BE2C (cell line): ENCODE data around the gene OPN5.

Source experiments
- DNase-seq: peaks from one replicate; pipeline ENCODE4 v3.0.0-alpha.2; 2020
- H3K27me3 ChIP-seq: fragments of 250-450 bp; sonication (Bioruptor Pico); 2 replicates; pipeline ENCODE4 v1.5.1; 2020; ENCODE audit warnings: mild to moderate bottlenecking
- H3K36me3 ChIP-seq: fragments of 250-450 bp; sonication (Bioruptor Pico); 2 replicates; pipeline ENCODE4 v1.5.1; 2020; ENCODE audit warnings: mild to moderate bottlenecking
- H3K4me1 ChIP-seq: fragments of 250-450 bp; sonication (Bioruptor Pico); 2 replicates; pipeline ENCODE4 v1.5.1; 2020
- H3K4me3 ChIP-seq: 2 replicates; pipeline ENCODE4 v1.5.1; 2011; ENCODE audit warnings: low read depth, low read length
- H3K9me3 ChIP-seq: fragments of 250-450 bp; sonication (Bioruptor Pico); 2 replicates; pipeline ENCODE4 v1.5.1; 2020
- CTCF ChIP-seq: IDR thresholded peaks from 2 replicates; pipeline ENCODE4 v1.5.1; 2012; ENCODE audit warnings: mild to moderate bottlenecking, low read depth, low read length

Gene OPN5

GRCh38 chr6:47801984-47802383, 20.2 kb downstream of the OPN5 start:
- H3K27me3 ChIP-seq, result peaks cover 4% of the 10 kb centered on the region; the same call in 1 of the 2 replicates
- H3K4me3 ChIP-seq, result no peak overlapping the region
- no peaks in the 10 kb centered on the region for H3K4me1 ChIP-seq
- DNase-seq, result no peak
- H3K36me3 ChIP-seq, result no peaks in the 10 kb centered on the region
- no peak for TF ChIP-seq CTCF
- no peaks in the 10 kb centered on the region for H3K9me3 ChIP-seq

DNA sequence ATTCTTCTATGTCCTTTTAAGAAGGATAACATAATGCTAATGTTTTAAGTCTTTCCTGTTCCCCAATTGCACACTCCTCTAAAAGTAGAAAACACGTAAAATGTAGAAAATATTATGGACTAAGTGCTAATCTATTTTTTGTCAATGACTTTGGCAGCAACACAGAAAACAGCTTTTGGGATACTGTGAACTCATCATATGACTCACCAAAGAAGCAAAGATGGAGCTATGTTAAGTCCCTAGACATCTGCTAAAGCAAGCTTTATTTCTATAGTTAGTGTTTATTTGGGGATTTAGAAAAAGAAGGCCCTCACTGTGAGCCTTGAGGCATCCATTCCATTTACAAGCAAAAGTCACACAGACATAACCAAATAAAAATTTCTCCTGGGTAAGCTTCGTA, 23.0 kb downstream of the OPN5 start:
- H3K36me3 ChIP-seq, result no peaks in the 10 kb centered on the region
- TF ChIP-seq CTCF, result no peak
- no peak for DNase-seq
- H3K27me3 ChIP-seq, result peaks cover 4% of the 10 kb centered on the region; the same call in 1 of the 2 replicates
- no peak overlapping the region for H3K4me3 ChIP-seq
- H3K4me1 ChIP-seq, result no peaks in the 10 kb centered on the region
- no peaks in the 10 kb centered on the region for H3K9me3 ChIP-seq

- H3K4me1 ChIP-seq, result no peaks in the 10 kb centered on the region
- no peaks in the 10 kb centered on the region for H3K9me3 ChIP-seq
- TF ChIP-seq CTCF, result no peak
- no peak overlapping the region for H3K4me3 ChIP-seq
- DNase-seq, result no peak
- no peaks in the 10 kb centered on the region for H3K36me3 ChIP-seq
- no peaks in the 10 kb centered on the region for H3K27me3 ChIP-seq
Observed at GRCh38 chr6:47809873-47810272, 28.0 kb downstream of the OPN5 start.

DNA sequence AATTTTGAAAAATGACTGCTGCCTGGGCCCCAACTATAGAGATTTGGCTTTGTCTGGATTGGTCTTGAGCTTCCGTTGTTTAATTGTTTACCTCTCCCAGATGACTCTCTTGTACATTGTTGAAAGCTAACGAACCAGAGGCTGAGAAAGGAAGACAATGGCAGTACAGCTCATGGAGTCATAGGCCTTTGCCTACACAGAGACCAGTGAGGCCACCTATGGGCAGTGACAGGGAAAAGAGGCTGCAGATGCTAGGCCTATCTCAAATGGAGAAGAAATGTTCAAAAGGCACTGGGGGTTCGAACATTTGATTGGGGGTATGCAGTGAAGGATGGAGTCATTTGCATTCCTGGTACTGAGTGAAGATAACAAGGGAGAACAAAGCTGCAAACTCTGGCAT, 29.1 kb downstream of the OPN5 start:
- no peaks in the 10 kb centered on the region for H3K9me3 ChIP-seq
- H3K36me3 ChIP-seq, result no peaks in the 10 kb centered on the region
- no peak overlapping the region for H3K4me3 ChIP-seq
- no peak; the same call in 1 of the 2 replicates for TF ChIP-seq CTCF
- no peaks in the 10 kb centered on the region for H3K27me3 ChIP-seq
- DNase-seq, result no peak
- no peaks in the 10 kb centered on the region for H3K4me1 ChIP-seq

DNA sequence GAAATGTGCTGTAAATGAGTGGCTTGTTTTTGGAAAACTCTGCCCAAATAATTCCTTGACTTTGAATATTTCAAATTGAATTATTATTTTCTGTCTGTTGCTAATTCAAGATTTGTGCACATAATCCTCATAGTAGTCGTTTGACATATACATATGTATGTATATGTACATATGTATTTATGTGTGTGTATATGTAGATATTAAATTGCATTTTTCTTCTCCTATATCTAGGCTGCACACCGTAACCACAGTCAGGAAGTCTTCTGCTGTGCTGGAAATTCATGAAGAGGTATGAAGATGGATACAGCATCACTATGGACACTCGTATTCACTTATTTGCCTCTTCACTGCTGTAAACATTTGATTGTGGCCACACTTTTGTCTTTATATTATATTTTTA, 29.6 kb downstream of the OPN5 start:
- H3K36me3 ChIP-seq, result no peaks in the 10 kb centered on the region
- no peak overlapping the region for H3K4me3 ChIP-seq
- DNase-seq, result no peak
- no peak for TF ChIP-seq CTCF
- no peaks in the 10 kb centered on the region for H3K27me3 ChIP-seq
- no peaks in the 10 kb centered on the region for H3K4me1 ChIP-seq
- H3K9me3 ChIP-seq, result no peaks in the 10 kb centered on the region

GRCh38 chr6:47817749-47818148, 35.9 kb downstream of the OPN5 start:
- Histone ChIP-seq H3K4me1 (no peaks in the 10 kb centered on the region), H3K36me3 (no peaks in the 10 kb centered on the region), H3K9me3 (no peaks in the 10 kb centered on the region), H3K27me3 (no peaks in the 10 kb centered on the region), H3K4me3 (no peak overlapping the region)
- TF ChIP-seq CTCF, result no peak
- no peak for DNase-seq
